Hematopoietic multipotent progenitor cell treated with erythropoietin and hydrocortisone succinate and interleukin-3 and kit ligand, for 4 days (in vitro differentiated cells): Measurements from ENCODE around the gene UBL3.

Experiments used
- DNase-seq: peaks from one replicate; pipeline ENCODE4 v3.0.0-alpha.2; 2015

The UBL3 gene

DNA sequence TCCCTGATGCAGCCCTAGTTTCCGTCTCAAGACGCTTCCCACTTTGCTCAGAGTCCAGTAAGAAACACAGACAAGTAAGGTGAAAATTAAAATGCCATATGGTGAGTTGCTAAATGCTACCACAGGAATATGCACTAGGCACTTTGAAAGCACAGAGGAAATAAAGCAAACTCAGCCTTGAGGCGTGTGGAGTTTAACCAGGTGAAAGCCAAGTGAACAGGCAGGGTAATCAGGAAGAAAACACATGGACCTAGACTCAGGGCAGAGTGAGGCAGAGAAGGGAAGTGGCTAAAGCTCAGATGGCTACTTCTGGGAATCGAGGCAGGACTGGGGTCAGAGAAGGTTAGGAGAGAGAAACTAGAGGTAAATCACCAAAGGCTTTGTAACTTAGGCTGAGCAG, 5.4 kb upstream of the UBL3 start:
- no peak for DNase-seq

DNA sequence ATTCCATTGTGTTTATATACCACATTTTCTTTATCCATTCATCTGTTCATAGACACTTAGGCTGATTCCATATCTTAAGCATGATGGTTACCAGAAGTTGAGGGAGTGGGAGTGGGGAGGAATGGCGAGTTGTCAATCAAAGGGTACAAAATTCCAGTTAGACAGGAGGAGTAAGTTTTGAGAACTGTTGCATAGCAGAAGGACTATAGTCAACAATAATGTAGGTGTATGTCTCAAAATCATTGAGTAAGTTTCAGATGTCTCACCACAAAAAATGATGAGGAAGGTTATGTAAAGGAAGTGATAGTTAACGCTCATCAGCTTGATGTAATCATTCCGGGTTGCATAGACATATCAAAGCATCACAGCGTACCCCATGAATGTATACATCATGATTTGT, 4.6 kb upstream of the UBL3 start:
- no peak for DNase-seq

DNA sequence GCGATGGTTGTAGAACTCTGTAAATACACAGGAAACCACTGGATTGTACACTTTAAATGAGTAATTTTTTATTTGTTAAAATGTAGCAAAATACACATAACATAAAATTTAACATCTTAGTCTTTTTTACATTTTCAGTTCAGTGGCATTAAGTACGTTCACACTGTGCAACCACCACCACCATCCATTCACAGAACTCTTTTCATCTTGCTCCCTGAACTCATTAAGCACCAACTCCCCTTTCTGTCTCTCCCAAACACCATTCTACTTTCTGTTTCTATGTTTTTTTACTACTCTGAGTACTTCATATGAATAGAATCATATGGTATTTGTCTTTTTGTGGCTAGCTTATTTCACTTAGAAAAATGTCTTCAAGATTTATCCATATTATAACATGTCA, 2.7 kb upstream of the UBL3 start:
- no peak for DNase-seq

DNA sequence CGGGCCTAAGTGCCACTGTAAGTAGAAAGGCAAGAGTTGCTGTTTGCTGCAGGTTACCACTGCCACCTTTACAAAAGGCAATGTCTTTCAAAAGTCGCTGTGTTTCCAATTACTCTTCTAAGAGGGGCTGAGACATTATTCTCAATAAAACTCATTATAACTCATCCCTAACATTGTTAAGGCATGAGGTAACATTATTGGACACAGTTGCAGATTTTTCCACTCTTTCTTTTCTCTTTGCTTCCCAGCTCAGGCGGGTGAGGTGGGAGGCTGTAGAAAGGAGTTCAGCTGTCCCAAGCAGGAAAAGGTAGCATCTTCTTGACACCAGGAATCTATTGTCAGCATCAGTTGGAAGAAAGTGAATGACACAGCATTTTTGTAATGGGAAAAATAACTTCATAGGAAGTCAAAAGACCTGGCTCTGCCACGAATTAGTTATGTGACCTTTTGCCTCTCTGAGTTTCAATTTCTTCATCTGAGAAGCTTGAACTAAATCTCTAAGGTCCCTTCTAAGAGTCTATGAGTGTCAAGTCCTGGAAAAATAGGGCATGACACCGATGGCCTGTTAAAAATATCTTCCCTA, 2.1 kb upstream of the UBL3 start:
- no peak for DNase-seq

DNA sequence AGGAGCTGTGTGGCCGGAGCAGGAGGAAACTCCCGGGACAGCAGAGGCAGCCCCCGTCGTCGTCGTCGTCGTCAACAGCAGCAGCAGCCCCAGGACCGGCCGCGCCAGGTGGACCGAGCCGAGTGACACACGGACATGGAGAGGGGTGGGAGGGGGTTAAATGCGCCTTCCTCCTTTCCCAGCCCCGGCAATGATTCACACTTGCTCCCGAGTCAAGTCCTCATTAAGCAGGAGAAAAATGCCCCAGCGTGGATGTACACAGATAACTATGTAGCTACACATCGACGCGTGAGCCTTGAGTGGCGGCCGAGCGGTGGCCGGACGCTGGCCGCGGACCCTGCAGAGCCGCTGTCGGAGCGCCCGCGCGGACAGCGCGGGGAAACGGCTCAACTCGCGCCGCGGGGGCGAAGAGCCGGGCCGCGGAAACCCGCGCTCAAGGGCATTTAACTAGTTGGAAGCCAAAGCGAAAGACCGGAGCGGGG, 645 bp downstream of the UBL3 start:
- DNase-seq, result peak; percentile 47

DNA sequence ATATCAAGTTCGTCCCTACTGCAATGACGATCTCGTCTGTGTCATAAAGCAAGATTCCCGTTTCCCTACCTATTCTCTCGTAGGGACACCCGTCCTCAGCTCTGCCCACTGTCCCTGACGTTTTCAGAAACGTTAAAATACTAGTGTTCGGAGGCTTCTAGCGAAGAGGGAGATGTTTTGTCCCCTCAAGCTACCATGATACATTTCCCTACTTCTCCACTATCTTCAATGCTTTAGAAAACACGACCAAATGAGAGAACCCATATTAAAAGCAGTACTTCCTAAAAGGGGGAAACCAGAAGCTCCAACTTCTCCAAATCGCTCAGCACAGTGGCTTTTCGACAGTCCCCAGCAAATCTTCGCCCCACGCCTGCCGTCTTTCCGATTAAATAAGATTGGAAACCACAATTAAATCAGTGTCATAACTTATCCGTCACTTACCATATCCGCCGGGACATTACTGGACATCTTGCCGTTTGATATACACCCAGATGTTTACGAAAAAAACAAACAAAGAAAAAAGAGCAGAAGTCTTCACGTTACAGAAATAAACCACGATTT, 1.3 kb downstream of the UBL3 start:
- DNase-seq, result peak; percentile 81

DNA sequence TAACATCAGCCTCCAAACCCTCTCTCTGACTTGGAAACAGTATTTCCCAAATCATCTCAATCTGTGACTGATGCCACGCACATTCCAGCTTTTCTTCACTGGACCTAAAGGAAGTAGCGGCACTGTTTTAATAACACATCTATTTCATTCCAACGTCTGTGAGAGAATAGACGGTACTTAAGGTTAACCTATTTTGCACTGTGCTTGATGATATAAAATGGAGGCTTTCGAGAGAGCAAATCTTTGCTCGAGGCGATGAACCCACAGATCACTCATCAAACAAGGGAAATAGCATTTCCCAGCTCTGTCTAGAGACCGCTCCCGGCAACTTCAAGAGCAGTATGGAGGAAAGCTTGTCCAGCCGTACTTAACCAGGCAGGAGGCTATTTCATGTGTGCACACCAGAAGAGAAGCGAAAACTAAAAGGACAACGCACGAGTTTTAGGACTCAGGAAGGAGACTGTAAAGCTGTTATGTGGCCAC, 2.9 kb downstream of the UBL3 start:
- peak; percentile 22 for DNase-seq

DNA sequence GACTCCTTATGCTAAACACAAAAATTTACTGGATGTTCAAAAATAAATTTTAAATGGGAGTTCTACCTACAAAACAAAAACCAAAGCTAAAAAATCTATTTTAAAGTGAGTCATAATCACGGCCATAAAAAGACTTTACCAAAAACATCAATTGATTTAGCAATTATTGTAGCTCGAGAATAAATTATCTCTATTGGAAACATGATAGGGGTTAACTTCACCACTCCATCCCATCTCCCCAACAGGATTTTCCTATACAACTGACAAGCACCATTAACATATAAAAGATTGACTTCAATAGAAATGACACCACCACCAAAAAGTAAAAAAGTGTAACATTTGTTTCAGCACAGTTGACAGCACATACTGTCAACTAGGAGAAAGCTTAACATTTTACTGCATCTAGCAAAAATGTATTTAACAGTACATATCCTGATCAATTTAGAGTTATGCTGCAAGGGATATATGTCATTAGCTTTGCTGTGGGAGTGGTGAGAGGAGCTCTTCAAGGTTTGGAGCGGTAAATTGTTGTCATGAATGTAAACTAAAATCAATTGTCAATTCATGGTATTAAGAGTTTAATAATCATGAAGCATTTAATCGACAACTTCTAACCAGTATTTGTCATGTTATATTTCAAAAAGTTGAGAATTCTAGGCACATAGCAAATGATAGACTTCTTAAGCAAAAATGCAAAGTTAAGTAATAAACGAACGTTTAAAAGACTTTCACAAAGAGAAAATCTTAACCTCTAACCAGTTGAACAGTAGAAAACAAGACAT, 3.8 kb downstream of the UBL3 start:
- no peak for DNase-seq

DNA sequence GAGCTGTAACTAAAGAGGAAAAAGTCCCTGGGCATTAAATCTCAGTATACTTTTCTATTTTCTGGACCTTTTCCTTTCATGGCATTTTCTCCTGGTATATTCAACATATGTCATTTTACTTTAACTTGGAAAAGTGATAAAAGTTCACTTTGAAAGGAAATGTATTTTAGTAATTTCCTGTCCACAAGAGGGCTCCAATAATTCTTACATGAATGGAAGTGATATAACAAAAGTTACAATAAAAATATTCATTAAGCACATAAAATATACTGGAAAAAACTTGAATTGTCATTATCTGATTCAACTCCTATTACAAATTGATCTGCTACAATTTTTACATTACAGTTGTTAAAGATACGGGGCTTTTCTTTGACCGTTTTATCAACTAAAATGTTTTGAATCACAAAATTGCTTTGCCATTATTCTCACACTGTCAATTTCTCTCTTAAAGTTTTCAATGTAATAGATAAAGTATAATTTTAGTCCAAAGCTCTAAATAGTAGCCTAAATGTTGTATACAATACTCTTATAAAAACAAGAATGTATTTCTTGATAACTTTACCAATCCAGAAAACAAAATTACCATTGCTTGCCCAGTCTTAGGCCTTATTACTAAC, 4.9 kb downstream of the UBL3 start:
- DNase-seq, result peak; percentile 49

DNA sequence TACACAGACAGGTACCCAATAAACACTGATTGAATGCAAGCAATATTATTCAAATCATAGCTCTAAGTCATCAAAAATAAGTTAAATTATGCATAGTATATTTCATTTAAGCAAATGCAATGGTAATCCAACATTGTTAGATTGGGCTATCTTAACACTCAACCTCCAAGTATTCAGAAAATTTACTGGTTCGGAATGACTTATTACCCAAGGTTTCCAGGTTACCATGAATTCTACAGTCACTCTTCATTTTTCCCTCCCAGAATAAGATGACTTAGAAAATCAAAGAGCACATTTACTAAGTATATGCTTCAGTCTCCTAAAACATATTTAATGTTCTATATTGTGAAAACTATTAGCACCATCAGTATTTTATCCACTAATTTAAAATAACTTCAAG, 6.0 kb downstream of the UBL3 start:
- DNase-seq, result no peak

DNA sequence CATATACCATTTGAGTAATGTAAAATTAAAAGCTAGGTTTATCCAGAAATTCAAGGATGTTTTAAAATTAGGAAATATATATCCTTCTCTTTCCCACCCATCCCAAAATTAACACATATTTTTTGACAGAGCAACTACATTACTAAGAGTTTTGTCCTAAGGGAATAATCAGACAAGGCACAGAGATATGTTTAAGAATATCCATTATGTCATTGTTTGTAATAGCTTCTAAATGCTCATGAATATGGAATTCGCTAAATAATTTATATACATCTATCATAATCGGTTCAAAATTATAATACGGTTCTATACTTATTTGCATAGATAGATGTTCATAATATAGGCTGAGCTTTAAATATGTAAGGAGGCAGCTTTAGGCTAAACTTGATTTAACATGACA, 9.8 kb downstream of the UBL3 start:
- no peak for DNase-seq

DNA sequence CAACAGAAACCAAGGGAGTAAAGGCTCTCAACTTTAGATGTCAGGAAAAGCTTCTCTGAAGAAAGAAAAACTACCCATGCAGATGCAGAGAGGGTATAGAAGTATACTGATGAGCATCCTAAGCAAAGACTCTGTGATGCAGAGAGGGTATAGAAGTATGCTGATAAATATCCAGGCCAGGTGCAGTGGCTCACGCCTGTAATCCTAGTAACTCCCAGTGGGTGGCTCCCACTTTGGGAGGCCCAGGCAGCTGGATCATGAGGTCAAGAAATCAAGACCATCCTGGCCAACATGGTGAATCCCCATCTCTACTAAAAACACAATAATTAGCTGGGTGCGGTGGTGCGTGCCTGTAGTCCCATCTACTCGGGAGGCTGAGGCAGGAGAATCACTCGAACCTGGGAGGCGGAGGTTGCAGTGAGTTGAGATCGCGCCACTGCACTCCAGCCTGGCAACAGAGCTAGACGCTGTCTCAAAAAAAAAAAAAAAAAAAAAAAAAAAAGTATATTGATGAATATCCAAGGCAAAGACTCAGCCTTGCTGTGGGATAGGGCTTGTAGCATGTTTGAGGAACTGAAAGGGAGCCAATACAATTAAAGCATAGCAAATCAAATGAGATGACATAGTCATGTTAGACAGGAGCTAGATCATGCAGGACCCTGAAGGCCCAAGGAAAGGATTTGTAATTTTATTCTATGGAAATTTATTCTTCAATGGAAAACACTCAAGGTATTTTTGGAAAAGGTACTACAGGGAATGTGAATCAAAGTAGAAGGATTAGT, 14.9 kb downstream of the UBL3 start:
- DNase-seq, result no peak

DNA sequence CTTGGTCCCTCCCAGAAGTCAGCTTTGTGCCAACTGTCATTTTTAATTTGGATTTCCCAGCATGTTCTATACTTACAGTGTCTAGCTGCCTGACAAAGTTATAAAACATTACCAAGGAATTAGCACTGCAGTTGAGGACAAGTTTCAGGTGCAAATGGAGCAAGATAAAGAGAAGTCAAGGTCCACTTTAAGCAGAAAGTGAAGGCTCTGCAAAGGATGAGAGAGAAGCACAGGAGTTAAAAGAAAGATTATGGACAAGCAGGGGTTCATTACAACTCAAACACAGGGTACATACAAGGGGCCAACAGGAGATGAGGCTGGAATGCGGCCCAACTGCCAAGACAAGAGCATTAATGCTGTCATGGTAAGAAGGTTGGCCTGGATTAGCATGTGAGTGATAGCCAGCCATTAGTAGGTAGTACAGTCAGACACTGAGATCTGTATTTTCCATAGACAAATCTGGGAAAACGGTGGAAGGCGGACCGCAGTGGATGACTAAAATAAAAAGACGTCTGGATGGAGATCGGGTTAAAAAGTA, 17.6 kb downstream of the UBL3 start:
- DNase-seq, result no peak

DNA sequence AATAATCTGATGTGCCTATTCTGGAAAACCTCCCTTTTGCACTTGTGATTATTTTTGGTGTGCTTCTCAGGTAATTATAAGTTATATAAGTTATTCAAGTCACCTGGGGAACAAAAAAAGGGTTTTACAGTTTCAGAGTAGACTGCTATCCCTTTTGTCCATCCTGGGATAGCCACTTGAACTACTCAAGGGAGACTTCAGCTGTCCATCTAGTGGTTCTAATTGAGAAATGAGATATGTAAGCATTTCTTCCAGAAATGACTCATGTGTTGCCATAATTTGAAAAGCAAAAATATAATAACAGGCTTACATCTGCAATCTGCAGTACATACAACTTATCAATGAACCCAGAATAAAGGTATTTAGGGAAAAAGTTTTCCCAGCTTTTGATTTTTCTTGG, 20.4 kb downstream of the UBL3 start:
- DNase-seq, result no peak

DNA sequence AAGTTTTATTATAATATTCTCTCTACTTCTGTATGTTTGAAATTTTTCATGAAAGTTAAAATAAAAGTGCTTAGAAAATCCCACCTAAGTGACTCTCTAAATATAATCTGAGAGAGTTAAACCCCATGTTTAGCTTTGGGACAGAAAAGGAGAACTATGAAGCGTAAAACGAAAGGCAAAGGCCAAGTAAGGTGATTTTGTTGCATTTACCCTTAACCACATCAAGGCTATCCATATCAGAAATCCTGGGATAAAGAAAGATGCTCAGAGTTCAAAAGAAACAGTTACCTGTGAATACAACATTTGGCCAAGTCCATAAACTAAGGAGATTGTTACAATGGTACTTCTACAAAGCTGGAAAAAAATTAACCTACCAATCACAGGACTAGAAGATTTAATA, 31.3 kb downstream of the UBL3 start:
- DNase-seq, result peak; percentile 6

DNA sequence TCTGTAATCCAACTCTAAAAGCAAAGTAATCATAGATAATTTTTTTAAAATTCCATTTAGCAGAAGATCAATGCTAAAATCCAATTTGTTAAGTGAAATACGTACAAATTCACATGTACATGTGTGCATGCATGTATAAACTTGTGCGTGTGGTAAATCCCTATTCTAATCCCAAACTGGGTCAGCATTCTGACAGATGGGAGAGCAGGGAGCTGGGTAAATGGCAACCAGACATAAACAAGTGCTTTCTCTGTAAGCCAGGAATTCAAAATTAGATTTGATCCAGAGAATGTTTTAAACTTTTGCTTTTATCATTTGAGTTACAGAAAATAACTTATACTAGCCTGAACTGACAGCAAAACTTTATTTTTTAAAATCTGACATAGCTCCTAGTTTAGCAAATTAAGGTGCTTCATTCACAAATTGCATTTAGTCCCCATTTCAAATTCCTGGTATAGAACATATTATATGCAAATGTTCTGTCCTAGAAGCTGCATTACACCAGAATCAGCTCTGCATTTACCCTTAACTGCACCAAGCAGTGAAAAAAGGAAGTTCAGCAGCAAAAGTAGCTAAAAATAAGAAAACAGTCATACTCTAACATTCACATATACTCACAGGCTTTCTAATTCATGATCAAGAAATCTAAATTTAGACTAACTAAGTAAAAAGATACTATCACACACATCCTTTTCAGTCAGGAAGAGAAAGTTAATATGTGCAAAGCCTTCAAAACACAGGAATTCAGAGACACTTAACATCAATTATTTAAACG, 32.6 kb downstream of the UBL3 start:
- peak; percentile 72 for DNase-seq

DNA sequence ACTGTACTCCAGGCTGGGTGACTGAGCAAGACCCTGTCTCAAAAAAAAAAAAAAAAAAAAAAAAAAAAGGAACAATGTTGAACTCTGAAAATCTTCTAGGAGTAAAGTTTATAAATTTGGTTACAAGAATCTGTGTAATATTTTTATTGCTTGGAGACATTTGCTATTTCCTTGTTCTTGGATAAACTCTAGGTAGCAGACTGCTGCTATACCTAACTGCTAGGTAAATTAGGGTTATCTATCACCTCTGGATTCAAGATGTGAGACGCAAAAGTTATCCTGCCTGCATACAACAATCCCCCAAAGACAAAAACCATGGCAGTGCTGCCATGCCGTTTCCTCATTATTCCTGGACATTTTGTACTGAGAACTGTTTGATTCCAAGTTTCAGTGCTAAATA, 33.7 kb downstream of the UBL3 start:
- no peak for DNase-seq

DNA sequence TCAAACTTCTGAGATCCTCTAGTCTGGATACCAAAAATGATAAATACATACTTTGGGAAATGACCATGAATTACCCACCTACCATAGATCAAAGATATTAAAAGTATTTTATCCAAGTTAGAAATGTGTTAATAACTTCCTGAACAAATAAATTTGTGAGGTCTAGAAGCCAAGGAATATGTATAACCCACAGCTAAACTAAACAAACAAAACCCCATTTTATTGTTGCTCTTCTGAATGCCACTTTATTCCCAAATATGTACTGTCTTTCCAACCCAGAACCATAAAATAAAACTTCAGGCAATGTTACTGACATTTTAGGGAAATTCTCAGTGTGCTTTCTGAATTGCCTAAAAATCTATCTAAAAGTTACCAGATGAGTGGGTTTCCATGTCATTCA, 35.1 kb downstream of the UBL3 start:
- no peak for DNase-seq

DNA sequence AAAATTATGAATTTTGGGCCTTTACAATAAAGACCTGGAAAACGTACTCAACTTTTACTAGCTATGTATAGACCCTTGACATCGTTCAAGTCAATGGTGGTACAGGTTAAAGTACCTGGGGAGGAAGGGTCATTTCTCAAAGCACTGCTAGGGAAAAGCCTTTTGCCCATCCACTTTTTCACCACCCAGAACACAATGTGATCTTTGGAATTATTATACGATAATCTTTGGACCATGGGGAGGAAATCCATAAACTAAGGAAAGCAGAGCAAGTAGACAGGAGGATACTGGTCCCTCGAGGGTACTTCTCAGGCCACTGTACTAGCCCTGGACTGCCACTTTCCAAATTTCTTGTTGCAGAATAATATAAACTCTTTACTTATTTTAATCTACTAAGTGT, 39.5 kb downstream of the UBL3 start:
- no peak for DNase-seq

DNA sequence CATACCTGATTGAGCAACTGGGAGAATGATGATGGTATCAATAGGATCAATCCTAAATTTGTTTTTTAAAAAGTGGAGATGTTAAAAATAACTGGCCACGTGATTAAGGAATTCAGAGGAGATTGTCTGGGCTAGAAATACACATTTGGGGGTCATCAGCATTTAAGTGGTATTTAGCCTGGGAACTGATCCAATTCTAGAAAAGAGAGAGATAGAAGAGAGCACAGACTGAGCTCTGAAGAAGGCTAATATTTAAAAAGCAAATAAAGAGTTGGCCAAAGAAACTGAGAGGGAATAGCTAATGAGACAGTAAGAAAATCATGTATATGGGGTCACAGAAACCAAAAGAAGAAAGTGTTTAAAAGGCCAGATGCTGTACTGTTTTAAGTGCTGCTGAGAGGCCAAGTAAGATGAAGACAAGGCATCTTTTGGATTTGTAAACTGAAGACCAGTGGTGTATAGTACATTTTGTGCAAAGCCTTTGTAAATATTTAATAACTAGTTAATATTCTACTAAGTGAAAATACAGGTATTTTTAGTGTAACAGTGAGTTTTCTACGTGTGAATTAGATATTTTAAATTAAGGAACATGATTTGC, 40.2 kb downstream of the UBL3 start:
- no peak for DNase-seq

DNA sequence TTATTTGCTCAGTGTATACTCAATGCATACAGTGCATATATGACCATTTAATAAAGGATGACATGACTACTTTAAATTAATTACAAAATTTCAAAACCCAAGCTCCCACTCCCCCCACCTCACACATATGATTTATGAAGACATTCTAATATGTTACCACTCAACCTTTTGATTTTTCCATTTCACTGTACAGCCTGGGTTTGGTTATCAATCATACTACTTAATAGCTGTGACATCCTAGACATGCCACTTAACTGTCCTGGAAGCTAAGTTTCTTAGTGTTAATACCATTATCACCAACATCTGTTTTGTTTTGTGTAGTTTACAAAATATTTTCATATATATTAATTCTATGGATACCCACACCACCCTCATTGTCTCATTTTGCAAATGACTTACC, 42.2 kb downstream of the UBL3 start:
- no peak for DNase-seq
